Tibial nerve (tissue), 4 donors: ENCODE results near the gene SORBS1. TPM values are rescaled to one million over a fixed set of nuclear protein-coding genes. Genes with fewer than 3 reads are reported as not detected.

Experiments used
- DNase-seq, 2 donors: peaks; one replicate each; pipeline ENCODE4 v3.0.0-alpha.2; 2019; ENCODE audit warnings: low spot score in 2 of 2
- H3K27ac ChIP-seq, 4 donors: fragments of 200-600 bp; sonication (generic) in 3 of 4; one replicate each; pipeline ENCODE4 v1.5.1; 2017 to 2019; ENCODE audit warnings: mild to moderate bottlenecking in 1 of 4
- H3K27me3 ChIP-seq, 2 donors: fragments of 200-600 bp; sonication (generic) in 1 of 2; one replicate each; pipeline versions ENCODE4 v1.5.1 to v1.6.0; 2017 to 2019
- H3K36me3 ChIP-seq, 3 donors: fragments of 200-600 bp; sonication (generic); one replicate each; pipeline ENCODE4 v1.5.1; 2018 to 2019
- H3K4me1 ChIP-seq, 4 donors: fragments of 200-600 bp; sonication (generic) in 3 of 4; one replicate each; pipeline ENCODE4 v1.5.1; 2017 to 2019
- H3K4me3 ChIP-seq, 4 donors: fragments of 200-600 bp; sonication (generic) in 3 of 4; one replicate each; pipeline ENCODE4 v1.5.1; 2017 to 2019; ENCODE audit warnings: mild to moderate bottlenecking in 1 of 4, moderate library complexity in 1 of 4
- H3K9me3 ChIP-seq, 4 donors: fragments of 200-600 bp; sonication (generic) in 3 of 4; one replicate each; pipeline ENCODE4 v1.5.1; 2017 to 2019
- EP300 ChIP-seq, 2 donors: sonication (generic); formaldehyde crosslinking; IDR thresholded peaks; one replicate each; pipeline ENCODE4 v1.6.1; 2017; ENCODE audit warnings: antibody characterized with exemption in 2 of 2, mild to moderate bottlenecking in 1 of 2
- POLR2A ChIP-seq, 2 donors: fragments of 450-650 bp; IDR thresholded peaks; one replicate each; pipeline ENCODE4 v1.6.1; 2017; ENCODE audit warnings: antibody characterized with exemption in 2 of 2, mild to moderate bottlenecking in 2 of 2, moderate library complexity in 2 of 2
- WGBS, 2 donors: methylation state at CpG; one replicate each; pipeline ENCODE4 v1.1.5; 2018; 5-methylcytosine and 5-hydroxymethylcytosine counted together
- total RNA-seq, 4 donors: library from RNA; depleted of rRNA; stranded (reverse); fragments of >200 nt; gene quantifications; one replicate each; pipeline ENCODE4 v1.1.0, GENCODE V29; 2016
- TF ChIP-seq, protein P1 (sequence below), 5 experiments: fragments of 200-600 bp in 3 of 5; fragments of 450-650 bp in 2 of 5; sonication (generic) in 3 of 5; IDR thresholded peaks; one replicate each; pipeline ENCODE4 v1.5.1; 2016 to 2019; ENCODE audit warnings: antibody characterized with exemption in 5 of 5, mild to moderate bottlenecking in 3 of 5, moderate library complexity in 2 of 5

Gene SORBS1
- total RNA-seq, 4 donors from 2014 or later: 427 to 623 (median 567) TPM

- no peak for DNase-seq
- Histone ChIP-seq H3K27ac (no peak overlapping the region), H3K27me3 (no peaks in the 10 kb centered on the region), H3K4me1 (peaks cover 0 to 59% (median 10%) of the 10 kb centered on the region in 4 donors), H3K9me3 (no peaks in the 10 kb centered on the region), H3K36me3 (no peaks in the 10 kb centered on the region), H3K4me3 (no peak overlapping the region)
- 79 to 87% methylated on average over 2 of the region's 2 CpGs for WGBS, 2 donors
- TF ChIP-seq EP300 (IDR thresholded peaks at IDR 0.05) (no peak), POLR2A (IDR thresholded peaks at IDR 0.05) (no peak)
- TF ChIP-seq, protein P1, sequence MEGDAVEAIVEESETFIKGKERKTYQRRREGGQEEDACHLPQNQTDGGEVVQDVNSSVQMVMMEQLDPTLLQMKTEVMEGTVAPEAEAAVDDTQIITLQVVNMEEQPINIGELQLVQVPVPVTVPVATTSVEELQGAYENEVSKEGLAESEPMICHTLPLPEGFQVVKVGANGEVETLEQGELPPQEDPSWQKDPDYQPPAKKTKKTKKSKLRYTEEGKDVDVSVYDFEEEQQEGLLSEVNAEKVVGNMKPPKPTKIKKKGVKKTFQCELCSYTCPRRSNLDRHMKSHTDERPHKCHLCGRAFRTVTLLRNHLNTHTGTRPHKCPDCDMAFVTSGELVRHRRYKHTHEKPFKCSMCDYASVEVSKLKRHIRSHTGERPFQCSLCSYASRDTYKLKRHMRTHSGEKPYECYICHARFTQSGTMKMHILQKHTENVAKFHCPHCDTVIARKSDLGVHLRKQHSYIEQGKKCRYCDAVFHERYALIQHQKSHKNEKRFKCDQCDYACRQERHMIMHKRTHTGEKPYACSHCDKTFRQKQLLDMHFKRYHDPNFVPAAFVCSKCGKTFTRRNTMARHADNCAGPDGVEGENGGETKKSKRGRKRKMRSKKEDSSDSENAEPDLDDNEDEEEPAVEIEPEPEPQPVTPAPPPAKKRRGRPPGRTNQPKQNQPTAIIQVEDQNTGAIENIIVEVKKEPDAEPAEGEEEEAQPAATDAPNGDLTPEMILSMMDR (IDR thresholded peaks at IDR 0.05): no peak
Observed at GRCh38 chr10:95542761-95543160, 18.4 kb downstream of the SORBS1 start.

GRCh38 chr10:95542330-95542729 is 18.8 kb downstream of the SORBS1 start:
- no peaks in the 10 kb centered on the region for H3K9me3 ChIP-seq
- WGBS, 2 donors: 73 to 75% methylated on average over 4 of the region's 4 CpGs
- no peaks in the 10 kb centered on the region for H3K27me3 ChIP-seq
- TF ChIP-seq, protein P1 (IDR thresholded peaks at IDR 0.05): no peak
- TF ChIP-seq POLR2A (IDR thresholded peaks at IDR 0.05) (no peak), EP300 (IDR thresholded peaks at IDR 0.05) (no peak)
- peaks cover 0 to 61% (median 12%) of the 10 kb centered on the region in 4 donors for H3K4me1 ChIP-seq
- peak overlapping the region in 1 of 4 donors; percentile 11 for H3K27ac ChIP-seq
- no peak overlapping the region for H3K4me3 ChIP-seq
- no peaks in the 10 kb centered on the region for H3K36me3 ChIP-seq
- no peak for DNase-seq

DNA sequence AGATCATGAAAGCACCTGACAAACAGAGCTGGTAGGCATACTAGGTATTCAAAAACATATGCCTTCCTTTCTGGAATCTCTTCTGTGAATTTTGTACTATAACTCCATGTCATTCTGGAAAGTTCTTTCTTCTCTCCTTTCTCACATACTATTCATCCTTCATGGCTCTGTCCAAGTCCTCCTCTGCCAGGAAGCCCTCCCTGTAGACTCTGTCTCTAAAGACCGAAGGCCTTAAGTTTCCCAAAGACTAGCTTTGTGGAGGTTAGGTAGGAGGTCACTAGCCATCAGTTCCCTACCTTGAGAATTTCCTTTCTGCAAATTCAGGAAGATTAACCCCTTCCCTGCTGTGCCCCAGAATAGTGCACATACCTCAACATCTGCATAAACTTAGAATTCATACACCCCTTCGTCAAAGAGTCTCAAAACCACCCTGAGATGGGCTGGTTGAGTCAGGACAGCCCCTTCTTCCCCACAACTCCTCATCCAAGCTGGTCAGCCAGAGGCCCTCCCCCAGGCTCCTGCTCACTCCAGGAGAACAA is 20.6 kb downstream of the SORBS1 start:
- TF ChIP-seq POLR2A (IDR thresholded peaks at IDR 0.05) (no peak), EP300 (IDR thresholded peaks at IDR 0.05) (no peak)
- TF ChIP-seq, protein P1 (IDR thresholded peaks at IDR 0.05): no peak
- no peak overlapping the region for H3K4me3 ChIP-seq
- H3K36me3 ChIP-seq: no peaks in the 10 kb centered on the region
- no peak for DNase-seq
- WGBS, 2 donors: 87 to 94% methylated on average over 2 of the region's 2 CpGs
- no peaks in the 10 kb centered on the region for H3K27me3 ChIP-seq
- no peaks in the 10 kb centered on the region for H3K9me3 ChIP-seq
- H3K4me1 ChIP-seq: peaks cover 0 to 75% (median 22%) of the 10 kb centered on the region in 4 donors
- H3K27ac ChIP-seq: peak overlapping the region in 2 of 4 donors; percentile 40 to 44

DNA sequence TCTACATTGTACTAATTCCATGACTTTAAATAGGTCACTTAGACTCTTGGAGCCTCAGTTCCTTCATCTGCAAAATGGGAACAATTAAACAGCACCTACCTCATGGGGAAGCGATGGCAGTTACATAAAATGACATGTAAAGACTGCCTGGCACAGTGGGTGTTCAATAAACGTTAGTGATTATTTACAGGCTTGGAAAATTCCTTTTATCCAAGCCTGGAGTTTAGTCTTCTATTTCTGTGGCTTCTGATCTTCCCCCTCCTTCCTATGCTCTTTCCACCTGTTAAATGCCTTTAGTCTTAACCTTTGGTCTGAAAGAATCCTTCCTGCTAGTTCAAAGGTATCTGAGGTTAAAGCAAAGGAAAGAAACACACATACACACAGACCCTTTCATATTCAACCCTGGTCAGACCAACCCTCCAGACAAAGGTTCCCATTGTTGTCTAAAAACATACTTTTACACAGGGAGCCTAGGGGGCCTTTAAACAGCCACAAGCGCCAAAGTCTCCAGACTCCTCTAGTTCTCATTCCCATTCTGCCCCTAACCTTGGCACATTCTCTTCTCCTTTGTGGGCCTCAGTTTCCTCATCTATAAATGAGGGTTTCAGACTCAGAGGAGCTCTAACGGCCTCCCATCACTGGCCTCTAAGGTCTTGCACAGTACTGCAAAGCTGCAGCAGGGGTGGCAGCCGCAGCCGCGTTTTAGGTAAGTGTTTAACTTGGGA is 21.4 kb downstream of the SORBS1 start:
- H3K27me3 ChIP-seq: no peaks in the 10 kb centered on the region

More for the DNA sequence above, 21.4 kb downstream of the SORBS1 start:
- Histone ChIP-seq H3K36me3 (no peaks in the 10 kb centered on the region), H3K4me1 (peaks cover 0 to 78% (median 22%) of the 10 kb centered on the region in 4 donors), H3K27ac (peak overlapping the region in 2 of 4 donors; percentile 25 to 40), H3K4me3 (no peak overlapping the region), H3K9me3 (no peaks in the 10 kb centered on the region)
- no peak for DNase-seq
- WGBS, 2 donors: 53 to 55% methylated on average over 7 of the region's 7 CpGs
- no peak for TF ChIP-seq POLR2A (IDR thresholded peaks at IDR 0.05)
- TF ChIP-seq, protein P1 (IDR thresholded peaks at IDR 0.05): no peak
- no peak for TF ChIP-seq EP300 (IDR thresholded peaks at IDR 0.05)
